Thymus (tissue), 11 donors: Measurements from ENCODE around the gene KCNH5. TPM values are rescaled to one million over a fixed set of nuclear protein-coding genes. Genes with fewer than 3 reads are reported as not detected.

ENCODE experiments used
- DNase-seq, 9 donors: peaks; one replicate each; pipeline ENCODE4 v3.0.0-alpha.2; 2013; ENCODE audit warnings: low spot score in 9 of 9, low read depth in 6 of 9, missing footprints in 1 of 9
- H3K27ac ChIP-seq, 2 donors: one replicate each; pipeline ENCODE4 v1.5.1; 2013; ENCODE audit warnings: control low read depth in 1 of 2, low read depth in 1 of 2, low read length in 1 of 2, mild to moderate bottlenecking in 1 of 2, moderate library complexity in 1 of 2
- H3K27me3 ChIP-seq, 2 donors: one replicate each; pipeline ENCODE4 v1.5.1; 2013; ENCODE audit warnings: low read length in 1 of 2; ENCODE audit not compliant: control insufficient read depth in 2 of 2, insufficient read depth in 1 of 2
- H3K36me3 ChIP-seq, 2 donors: one replicate each; pipeline ENCODE4 v1.5.1; 2013; ENCODE audit warnings: low read length in 1 of 2, mild to moderate bottlenecking in 1 of 2, moderate library complexity in 1 of 2; ENCODE audit not compliant: control insufficient read depth in 2 of 2, insufficient read depth in 2 of 2
- H3K4me1 ChIP-seq, 2 donors: one replicate each; pipeline ENCODE4 v1.5.1; 2013; ENCODE audit warnings: low read length in 2 of 2; ENCODE audit not compliant: control insufficient read depth in 2 of 2, insufficient read depth in 2 of 2
- H3K4me3 ChIP-seq, 2 donors: one replicate each; pipeline ENCODE4 v1.5.1; 2013; ENCODE audit warnings: low read length in 2 of 2, control low read depth in 1 of 2, mild to moderate bottlenecking in 1 of 2
- H3K9me3 ChIP-seq, 2 donors: one replicate each; pipeline ENCODE4 v1.5.1; 2013; ENCODE audit warnings: low read length in 1 of 2, mild to moderate bottlenecking in 1 of 2; ENCODE audit not compliant: control insufficient read depth in 2 of 2, insufficient read depth in 1 of 2
- WGBS: extraction: QIAGEN DNeasy Blood & Tissue Kit; methylation state at CpG from one replicate; pipeline ENCODE4 v1.1.7; 2013; 5-methylcytosine and 5-hydroxymethylcytosine counted together
- polyA plus RNA-seq: library from polyadenylated mRNA; stranded (reverse); fragments of 200-250 nt; gene quantifications from one replicate; pipeline ENCODE4 v1.2.3, GENCODE V29; 2013
- total RNA-seq: library from RNA; stranded (reverse); fragments of 120-200 nt; gene quantifications from one replicate; pipeline ENCODE4 v1.2.4, GENCODE V29; 2013
- donor health status: healthy.

KCNH5 gene
- total and polyA plus RNA-seq, 2 donors = 0.11 to 0.38 TPM

DNA sequence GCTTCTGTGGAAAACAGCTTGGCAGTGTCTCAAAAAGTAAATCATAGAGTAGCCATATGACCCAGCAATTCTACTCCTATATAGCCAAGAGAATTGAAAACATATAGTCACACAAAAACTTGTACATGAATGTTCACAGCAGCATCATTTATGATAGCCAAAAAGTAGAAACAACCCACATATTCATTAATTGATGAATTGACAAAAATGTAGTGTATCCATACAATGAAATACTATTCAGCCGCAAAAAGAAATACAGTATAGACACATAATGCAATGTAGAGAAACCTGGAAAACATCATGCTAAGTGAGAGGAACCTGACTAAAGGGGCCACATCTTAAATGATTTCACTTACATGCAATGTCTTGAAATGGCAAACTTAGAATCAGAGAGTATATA is 326.6 kb downstream of the KCNH5 start:
- no peak for DNase-seq
- no peak overlapping the region for H3K4me3 ChIP-seq
- 100% methylated on average over 1 of the region's 1 CpG for WGBS
- H3K36me3 ChIP-seq = no peaks in the 10 kb centered on the region
- H3K27me3 ChIP-seq = no peaks in the 10 kb centered on the region
- H3K4me1 ChIP-seq = no peaks in the 10 kb centered on the region
- H3K27ac ChIP-seq = no peak overlapping the region
- H3K9me3 ChIP-seq = no peaks in the 10 kb centered on the region

DNA sequence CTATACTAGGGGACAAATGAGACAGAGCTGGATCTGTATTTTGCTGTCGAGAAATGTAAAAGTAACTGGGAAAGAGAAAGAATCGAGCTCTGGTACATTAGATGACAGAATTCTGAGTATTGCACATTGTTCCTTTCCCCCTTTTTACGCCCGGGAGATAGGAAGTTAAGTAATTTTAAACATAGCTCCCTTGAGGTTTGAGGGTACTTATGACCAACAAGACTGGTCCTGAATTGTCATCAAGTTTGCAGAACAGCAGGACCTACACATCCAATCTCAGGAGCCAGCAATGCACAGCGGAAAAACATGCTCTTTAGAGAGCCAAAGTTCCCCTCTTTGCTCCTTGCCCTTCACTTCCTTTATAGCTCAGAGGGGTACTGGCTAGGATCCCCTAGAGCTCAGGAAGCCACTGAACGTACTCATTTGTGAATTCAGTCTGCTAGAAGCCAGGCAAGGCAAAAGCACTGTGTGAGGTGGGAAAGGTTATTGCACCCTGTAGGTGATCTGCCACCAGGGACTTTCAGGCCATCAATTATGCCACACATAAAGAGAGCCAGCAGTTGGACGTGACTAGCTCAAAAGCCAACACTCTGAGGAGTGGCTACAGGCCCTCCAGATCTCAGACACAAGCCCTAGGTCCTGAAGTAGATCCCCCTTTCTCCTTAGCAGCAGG is 333.8 kb downstream of the KCNH5 start:
- WGBS = 38% methylated on average over 7 of the region's 7 CpGs
- H3K9me3 ChIP-seq = no peaks in the 10 kb centered on the region
- H3K27ac ChIP-seq = no peak overlapping the region
- no peaks in the 10 kb centered on the region for H3K4me1 ChIP-seq
- H3K27me3 ChIP-seq = no peaks in the 10 kb centered on the region
- H3K4me3 ChIP-seq = no peak overlapping the region
- no peaks in the 10 kb centered on the region for H3K36me3 ChIP-seq
- no peak for DNase-seq

DNA sequence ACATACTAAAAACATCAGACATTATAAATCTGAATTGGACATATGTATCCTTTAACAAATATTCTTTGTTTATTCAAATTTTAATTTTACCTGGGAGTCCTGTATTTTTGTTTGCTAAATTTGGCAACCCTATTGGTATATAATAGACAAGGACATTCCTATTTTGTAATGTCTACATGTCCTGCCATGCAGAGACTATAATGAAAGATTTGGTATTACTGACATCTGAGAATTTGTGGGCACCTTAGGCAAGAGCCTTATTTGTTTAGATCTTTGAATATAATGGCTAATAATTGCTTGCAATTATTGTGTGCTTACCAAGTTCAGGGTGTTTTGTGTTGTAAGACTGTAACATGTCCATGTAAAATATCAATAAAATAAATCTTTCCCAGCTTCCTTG is 334.4 kb downstream of the KCNH5 start:
- no peaks in the 10 kb centered on the region for H3K9me3 ChIP-seq
- no peak for DNase-seq
- H3K27ac ChIP-seq = no peak overlapping the region
- H3K27me3 ChIP-seq = no peaks in the 10 kb centered on the region
- H3K36me3 ChIP-seq = no peaks in the 10 kb centered on the region
- no peaks in the 10 kb centered on the region for H3K4me1 ChIP-seq
- no peak overlapping the region for H3K4me3 ChIP-seq

DNA sequence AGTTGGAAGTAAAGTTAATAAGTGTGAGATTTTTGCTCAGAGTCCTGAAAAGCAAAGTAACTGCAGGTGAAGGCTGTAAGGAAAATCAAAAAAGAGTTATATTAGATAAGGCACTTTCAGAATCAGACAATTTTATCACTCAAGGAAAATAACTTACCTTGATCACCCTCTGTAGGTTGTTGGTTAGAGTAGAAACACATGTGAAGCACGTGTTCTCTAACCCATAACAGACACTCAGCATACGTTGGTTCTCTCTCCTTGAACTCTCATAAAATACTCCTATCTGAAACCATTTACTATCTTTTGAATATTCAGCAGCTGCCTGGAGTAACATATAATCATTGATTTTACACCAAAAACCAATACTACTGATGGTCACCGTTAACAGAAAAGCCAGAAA is 335.5 kb downstream of the KCNH5 start:
- Histone ChIP-seq H3K4me3 (no peak overlapping the region), H3K4me1 (no peaks in the 10 kb centered on the region), H3K27me3 (no peaks in the 10 kb centered on the region), H3K27ac (no peak overlapping the region), H3K36me3 (no peaks in the 10 kb centered on the region), H3K9me3 (no peaks in the 10 kb centered on the region)
- no peak for DNase-seq
- 60% methylated on average over 3 of the region's 3 CpGs for WGBS

DNA sequence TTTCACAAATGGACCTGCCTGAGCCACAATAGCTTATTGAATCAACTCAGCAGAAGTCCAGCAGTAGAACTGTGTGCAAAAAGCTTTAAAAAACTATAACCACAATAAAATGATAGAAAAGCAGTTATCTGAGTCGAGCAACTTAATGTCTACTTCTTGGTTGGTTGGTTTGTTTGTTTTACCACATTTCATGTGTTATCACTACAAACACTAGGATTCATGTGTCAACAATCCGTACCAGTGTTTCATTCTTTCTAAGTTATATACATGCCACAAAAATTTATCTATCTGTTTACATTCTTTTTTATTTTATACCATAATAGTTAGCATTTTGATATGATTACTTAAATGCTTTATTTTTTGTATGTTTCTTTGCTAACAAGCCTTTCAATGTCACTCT is 339.0 kb downstream of the KCNH5 start:
- Histone ChIP-seq H3K4me1 (no peaks in the 10 kb centered on the region), H3K27ac (no peak overlapping the region), H3K9me3 (no peaks in the 10 kb centered on the region), H3K36me3 (no peaks in the 10 kb centered on the region), H3K4me3 (no peak overlapping the region), H3K27me3 (no peaks in the 10 kb centered on the region)
- no peak for DNase-seq
- WGBS = 82% methylated on average over 2 of the region's 2 CpGs

DNA sequence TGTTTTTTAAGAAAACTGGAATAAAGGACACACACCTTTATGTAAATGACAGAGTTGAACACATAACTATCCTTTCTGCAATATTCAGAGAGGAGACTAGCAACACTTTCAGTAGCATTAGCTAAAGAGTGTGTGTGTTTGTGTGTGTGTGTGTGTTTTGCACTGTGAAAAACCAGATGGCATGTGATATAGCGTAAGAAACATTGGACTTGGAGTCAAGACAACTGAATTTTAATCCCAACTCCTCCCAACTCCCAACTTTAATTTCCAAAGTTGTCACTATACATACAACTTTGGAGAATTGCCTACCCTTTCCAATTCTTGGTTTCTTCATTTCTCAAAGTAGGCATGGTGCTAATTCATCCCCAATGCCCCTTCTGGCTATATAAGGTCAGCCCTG is 347.8 kb downstream of the KCNH5 start:
- no peak overlapping the region for H3K4me3 ChIP-seq
- no peaks in the 10 kb centered on the region for H3K36me3 ChIP-seq
- no peak for DNase-seq
- WGBS = 90% methylated on average over 1 of the region's 1 CpG
- H3K4me1 ChIP-seq = no peaks in the 10 kb centered on the region
- H3K9me3 ChIP-seq = no peaks in the 10 kb centered on the region
- H3K27me3 ChIP-seq = no peaks in the 10 kb centered on the region
- no peak overlapping the region for H3K27ac ChIP-seq

DNA sequence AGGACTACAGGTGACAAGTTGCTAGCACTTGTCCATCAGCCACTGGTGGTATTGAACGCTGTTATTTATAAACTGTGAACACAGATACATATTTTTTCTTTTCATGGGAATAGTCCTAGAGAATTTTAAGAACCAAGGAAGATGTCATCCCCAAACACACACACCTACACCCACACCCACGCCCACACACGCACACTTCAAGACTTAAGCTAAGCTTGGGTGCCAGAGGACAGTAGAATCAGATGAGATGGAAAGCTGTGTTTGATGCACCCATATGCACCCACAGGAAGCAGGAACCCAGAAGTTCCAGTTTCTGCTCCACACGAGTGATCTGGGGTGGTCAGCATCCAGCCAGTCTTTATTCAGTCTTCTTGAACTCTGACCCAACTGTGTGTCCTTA is 348.3 kb downstream of the KCNH5 start:
- Histone ChIP-seq H3K36me3 (no peaks in the 10 kb centered on the region), H3K27me3 (no peaks in the 10 kb centered on the region), H3K9me3 (no peaks in the 10 kb centered on the region), H3K4me3 (no peak overlapping the region), H3K4me1 (no peaks in the 10 kb centered on the region), H3K27ac (no peak overlapping the region)
- 89% methylated on average over 4 of the region's 4 CpGs for WGBS
- DNase-seq = no peak

DNA sequence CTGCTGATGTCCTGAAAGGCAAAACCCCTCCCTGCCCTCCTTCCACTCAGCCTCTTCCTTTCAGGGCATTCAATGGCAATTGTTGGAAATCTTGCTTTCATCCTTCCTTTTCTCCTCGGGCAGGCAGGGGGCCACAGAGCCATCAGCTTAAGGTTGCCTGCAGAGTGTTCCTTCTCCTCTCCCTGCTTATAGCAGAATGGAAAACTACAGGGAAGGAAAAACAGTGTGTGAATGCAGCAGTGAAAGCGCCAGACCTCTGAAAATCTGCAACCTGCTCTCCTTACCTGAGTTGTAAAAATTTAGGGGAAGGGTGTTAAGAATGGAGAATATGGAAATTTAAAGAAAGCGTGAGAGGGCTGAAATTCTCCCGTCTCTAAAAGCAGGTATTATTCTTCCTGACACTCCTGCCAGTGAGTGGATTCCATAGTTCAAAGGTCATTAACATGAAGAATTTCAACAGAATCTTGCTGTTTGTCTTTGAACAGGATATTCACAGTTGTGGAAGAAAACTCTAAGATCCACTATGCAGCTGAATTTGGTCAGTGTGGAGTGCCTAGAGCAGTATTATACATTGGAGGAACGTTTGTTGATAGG is 348.8 kb downstream of the KCNH5 start:
- no peaks in the 10 kb centered on the region for H3K9me3 ChIP-seq
- no peaks in the 10 kb centered on the region for H3K4me1 ChIP-seq
- no peak overlapping the region for H3K27ac ChIP-seq
- no peaks in the 10 kb centered on the region for H3K27me3 ChIP-seq
- WGBS = 44% methylated on average over 5 of the region's 5 CpGs
- DNase-seq = no peak
- no peak overlapping the region for H3K4me3 ChIP-seq
- H3K36me3 ChIP-seq = no peaks in the 10 kb centered on the region

DNA sequence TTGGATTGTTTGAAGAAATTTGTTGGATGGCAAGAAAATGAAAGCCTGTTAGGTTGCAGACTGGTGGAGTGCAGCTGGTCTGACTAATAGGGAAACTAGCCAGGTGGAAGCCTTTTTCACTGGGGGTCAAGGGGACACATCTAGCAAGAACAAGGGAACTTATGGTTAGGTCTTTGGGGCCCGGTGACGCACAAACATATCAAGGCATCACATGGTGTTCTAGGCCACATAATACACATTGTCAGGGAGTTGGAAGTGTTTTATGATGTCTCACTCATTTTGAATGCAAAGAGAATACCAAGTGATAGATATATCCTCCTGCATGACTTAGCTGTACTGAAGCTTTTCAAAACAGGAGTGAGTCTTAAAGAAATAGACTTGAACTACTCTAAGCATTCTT is 351.2 kb downstream of the KCNH5 start:
- Histone ChIP-seq H3K4me1 (no peaks in the 10 kb centered on the region), H3K4me3 (no peak overlapping the region), H3K27me3 (no peaks in the 10 kb centered on the region), H3K36me3 (no peaks in the 10 kb centered on the region), H3K9me3 (no peaks in the 10 kb centered on the region), H3K27ac (no peak overlapping the region)
- no peak for DNase-seq
- WGBS = 96% methylated on average over 2 of the region's 2 CpGs
